ENCODE measurements around the gene RBFOX1.
"Not testable (repeated sequence)": the region's sequence is repeated elsewhere in the genome, so short reads cannot be mapped to it uniquely, and the experiment has no call there.

RBFOX1 gene

DNA sequence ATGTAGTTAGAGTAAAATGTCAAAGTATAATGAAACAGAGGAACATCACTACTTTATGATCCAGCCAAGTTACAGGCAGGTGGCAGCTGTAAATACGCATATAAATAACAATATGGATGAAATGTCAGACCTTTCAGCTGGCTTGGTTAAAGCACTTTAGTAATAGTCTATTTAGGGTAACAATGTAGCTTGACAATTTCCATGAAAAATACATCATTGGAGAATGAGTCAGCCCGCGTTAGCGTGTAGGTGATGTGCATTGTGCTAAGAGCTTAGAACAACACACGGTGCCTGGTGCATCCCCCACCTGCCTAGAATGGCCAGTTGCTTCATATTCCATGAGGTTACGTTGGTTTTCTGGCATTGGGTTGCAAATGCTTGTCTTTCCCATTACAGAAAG, 119.4 kb downstream of the RBFOX1 start:
- DNase-seq (ENCODE audit: low spot score) = no peak
- no peak for FAIRE-seq

DNA sequence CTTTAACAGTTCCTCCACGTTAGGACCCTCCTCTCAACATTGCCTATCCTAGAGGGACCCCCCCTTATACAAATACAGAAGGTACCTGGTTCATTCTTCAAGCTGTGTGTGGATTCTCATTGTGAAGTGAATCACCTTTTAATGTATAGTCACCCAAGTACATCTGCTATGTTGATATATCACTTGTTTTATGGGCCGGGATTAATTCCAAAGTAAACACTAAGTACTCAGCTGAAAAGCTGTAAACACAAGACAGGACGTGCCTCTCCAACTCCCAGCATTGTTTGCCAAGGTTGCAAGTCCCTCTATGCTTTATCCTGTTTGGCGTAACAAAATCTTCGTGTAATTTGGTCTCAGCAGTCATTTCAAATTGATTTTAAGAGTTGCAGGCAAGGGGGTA, 123.6 kb downstream of the RBFOX1 start:
- FAIRE-seq (no peak), DNase-seq (ENCODE audit: low spot score) (no peak)

DNA sequence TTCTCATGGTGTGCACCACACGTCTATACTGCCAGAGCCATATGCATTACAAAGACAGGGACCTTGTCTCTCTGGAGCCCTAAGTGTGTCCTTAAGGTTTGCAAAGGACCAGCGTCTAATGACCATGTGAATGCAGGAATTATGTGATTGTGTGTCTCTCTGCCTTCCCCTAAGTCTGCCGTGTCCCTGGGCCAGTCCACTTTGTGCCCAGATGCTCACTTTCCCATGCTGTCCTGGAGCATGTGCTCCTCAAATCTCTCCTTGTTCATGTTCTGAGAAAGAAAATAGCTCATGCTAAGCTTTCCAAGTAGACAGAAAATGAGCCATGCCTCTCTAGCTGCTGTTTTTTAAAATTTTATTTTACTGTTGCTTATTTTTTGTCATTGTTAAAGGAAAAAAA, 125.5 kb downstream of the RBFOX1 start:
- DNase-seq (ENCODE audit: low spot score) = no peak
- no peak for FAIRE-seq

DNA sequence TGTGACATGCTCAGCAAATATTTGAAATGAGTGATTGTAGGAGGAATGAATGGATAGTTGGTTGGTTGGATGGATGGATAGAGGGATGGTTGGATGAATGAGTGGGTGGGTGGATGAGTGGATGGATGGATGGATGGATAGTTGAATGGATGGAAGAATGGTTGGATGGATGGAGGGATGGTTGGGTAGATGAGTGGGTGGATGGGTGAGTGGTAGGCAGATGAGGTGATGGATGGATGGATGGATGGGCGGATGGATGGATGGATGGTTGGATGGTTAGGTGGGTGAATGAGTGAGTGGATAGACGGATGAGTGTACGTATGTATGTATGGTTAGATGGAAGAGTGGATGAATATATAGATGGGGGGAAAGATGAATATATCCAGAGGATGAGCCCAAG, 137.7 kb downstream of the RBFOX1 start:
- FAIRE-seq (peak; percentile 68), DNase-seq (ENCODE audit: low spot score) (no peak)

DNA sequence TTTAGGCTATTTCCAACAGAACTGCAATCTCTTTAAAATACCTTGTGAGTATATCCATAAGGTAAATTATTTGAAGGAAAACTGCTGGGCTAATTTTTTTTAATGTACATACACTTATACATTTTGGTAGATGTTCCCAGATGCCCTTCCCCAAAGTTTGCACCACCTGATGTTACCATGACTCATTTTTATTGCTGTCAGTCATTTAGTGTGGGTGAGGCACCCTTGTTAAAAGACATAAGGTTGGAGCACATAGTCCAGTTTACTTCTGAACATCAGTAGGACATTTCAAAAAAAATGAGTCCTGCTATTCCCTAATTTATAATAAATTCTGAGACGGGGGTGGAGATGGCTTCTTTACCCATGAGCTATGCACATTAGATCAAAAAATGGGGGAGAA, 138.6 kb downstream of the RBFOX1 start:
- DNase-seq (ENCODE audit: low spot score) (no peak), FAIRE-seq (no peak)

DNA sequence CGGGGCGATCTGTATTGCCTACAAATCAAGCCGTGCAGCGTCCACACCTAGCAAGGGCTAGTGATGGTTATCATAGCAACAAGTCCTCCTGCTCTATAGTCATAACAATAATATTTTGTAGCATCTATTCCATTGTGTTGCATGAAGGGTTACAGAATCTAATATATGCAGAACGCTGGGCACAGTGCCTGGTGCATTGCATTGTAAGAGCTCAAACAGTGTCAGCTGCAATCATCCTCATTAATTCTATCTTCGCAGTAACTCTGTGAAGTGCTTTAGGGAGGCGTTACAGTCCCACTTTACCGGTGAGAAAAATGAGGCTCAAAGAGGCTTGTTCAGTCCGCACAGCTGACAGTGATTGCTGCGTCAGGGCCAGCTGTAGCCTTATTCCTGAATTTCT, 149.4 kb downstream of the RBFOX1 start:
- no peak for DNase-seq (ENCODE audit: low spot score)
- no peak for FAIRE-seq

DNA sequence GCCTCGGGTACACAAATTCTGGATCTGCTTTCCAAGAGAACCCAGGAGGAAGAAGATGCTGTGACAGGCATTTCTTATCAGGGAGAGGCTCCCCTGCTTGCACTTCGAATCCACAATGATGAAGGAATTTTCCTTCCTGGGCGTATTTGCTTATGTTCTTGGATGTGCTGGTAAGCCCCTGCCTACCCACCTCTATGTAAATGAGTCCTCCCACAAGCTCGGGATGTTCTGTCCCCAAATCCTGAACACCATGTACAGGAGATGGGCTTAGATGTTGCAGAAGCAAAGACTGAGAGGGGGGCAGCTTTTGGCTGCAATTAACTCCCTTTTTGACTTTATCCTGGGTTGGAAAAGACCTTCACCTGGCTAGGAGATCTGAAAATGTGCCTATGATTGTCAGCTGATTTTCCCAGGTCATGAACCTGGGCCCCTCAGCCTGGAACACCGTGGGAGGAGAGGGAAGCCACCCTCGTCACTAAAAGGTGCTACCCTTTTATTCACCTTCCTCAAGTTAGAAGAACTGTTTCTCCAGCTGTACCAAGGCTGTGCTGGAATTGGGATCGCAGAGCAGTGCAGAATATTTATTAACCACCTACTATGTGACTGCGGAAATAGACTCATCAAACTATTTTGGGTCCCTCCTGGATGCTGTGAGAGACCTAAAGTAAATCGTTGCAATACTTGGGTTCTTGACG, 150.1 kb downstream of the RBFOX1 start:
- no peak for FAIRE-seq

DNA sequence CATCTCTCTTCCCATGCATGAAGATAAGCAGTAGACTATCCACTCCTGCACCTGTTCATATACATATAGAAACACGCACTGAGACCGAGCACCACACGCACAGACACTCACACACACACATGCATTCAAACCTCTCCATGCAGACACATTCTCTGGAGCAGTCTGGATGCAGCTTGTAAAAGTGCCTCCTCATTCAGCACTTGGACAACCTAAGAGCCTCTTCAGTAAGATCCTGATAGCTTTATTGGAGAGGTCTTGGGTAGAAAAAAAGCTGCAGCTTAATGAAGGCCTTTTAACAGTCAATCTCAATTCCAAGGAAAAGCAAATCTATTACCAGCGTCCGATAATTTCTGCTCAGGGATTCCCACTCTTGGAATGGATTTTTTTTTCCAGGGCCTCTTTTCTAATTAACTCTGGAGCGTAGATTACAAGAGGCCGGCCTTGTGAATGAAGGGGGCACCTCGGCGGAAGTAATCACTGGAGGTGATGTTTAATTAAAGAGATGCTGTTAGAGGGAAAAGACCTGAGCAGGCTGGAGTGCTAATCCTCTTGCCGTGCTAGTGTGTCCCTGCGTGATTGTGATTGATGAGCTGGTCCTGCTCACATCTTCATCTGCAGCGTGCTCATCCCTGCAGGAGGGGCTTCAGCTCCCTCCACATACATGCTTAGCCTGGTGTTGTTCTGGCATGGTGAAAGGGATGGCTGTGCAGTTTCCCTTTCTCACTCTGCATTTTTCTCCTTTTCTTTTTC, 155.1 kb downstream of the RBFOX1 start:
- DNase-seq (ENCODE audit: low spot score) (no peak), FAIRE-seq (no peak)

More for the DNA sequence above, 150.1 kb downstream of the RBFOX1 start:
- no peak for DNase-seq (ENCODE audit: low spot score)

DNA sequence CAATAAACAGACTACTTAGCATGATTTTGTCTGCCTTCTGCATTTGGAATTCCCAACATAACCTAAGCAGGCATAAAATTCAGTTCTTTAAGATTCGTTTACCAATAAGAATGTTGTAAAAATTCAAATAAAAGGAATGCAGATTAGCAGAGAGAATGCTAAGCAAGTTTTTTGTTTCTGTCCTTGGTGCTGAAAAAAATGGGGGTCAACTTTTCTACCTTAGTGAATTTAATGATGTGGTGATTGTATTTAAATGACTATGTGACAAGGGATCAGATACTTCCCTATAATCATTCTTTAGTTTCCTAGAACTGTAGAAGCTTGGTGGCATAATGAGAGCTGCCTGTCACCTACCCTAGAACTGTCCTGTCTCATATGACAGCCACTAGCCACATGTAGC, 159.5 kb downstream of the RBFOX1 start:
- FAIRE-seq (no peak), DNase-seq (ENCODE audit: low spot score) (no peak)

DNA sequence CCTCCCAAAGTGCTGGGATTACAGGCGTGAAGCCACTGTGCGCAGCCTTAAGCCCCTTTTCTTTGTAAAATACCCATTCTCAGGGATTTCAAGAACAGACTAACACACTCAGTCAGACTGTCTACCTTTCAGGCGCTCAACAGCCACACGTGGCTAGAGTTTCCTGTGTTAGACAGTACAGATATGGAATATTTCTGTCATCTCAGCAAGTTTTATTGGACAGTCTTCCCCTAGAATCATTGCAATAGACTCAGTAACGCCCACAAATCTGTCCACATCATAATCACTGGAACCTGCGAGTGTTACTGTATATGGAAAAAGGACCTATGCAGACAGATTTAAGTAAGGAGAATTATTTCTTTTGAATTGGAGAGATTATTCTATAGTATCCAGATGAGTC, 160.5 kb downstream of the RBFOX1 start:
- DNase-seq (ENCODE audit: low spot score) (no peak), FAIRE-seq (no peak)

DNA sequence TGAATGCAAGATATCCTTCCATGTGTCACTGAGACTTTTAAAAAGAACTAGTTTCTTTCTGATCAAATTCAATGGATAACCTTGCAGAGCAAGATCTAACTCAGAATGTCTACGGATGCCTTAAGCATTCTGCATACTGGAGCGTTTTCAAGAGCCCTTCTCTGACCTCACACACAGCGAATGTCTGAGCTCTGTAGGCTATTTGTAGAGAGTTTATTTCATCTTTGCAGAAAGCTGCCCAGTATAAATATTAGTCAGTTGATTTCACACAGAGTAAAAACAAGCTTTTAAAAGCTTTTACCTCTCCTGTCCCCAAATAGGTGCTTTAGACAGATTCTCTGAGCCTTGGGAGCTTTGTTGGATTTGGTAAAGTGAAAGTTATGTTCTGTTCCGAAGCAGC, 165.0 kb downstream of the RBFOX1 start:
- no peak for FAIRE-seq
- DNase-seq (ENCODE audit: low spot score) = no peak

DNA sequence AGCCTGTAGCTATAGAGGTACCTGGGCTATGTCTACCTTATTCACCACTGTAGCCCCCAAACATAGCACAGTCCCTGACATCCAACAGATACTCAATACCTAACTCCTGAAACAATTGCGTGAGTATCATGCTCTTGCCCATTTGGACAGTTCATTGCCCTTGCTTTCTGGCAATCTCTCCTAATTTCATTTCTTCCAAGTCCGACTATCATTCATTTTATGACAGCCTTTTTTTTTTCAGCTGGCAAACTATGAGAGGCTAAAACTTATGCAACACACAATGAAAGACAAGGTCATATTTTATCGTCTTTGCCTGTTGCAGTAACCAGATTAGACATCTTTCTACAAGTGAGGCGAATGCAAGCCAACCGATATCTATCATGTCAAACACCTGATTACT, 169.2 kb downstream of the RBFOX1 start:
- FAIRE-seq (no peak), DNase-seq (ENCODE audit: low spot score) (no peak)

DNA sequence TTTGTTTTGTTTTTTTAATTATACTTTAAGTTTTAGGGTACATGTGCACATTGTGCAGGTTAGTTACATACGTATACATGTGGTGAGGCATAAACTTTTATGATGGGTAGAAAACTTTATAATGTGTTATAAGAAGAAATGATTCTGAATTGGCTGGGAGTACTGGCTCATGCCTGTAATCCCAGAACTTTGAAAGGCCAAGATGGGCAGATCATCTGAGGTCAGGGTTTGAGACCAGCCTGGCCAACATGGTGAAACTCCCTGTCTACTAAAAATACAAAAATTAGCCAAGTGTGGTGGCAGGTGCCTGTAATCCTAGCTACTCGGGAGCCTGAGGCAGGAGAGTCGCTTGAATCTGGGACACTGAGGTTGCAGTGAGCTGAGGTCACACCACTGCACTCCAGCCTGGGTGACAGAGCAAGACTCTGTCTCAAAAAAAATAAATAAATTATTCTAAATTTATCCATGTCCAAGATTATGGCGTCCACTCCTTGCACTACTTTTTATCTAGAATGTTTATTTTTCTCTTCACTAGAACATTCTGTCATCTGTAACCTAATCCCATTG, 170.0 kb downstream of the RBFOX1 start:
- not testable (repeated sequence) for DNase-seq (ENCODE audit: low spot score); FAIRE-seq

DNA sequence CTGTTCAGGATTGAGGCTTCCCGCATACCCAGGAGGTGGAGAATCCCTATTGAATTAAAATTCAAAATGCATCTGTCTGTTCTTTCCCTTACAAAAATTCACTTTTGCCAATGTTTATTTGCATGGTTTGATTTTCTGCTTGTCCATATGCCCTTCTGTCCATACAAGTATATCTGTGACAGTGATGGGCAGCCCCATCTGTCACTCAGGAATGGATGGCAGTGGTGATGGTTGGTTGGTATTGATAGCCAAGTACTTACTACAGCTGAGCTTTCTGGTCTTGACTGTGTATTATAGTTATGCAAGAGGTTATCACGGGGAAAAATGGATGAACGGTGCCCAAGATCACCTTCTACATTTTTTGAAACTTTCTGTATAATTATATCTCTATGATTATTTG, 171.0 kb downstream of the RBFOX1 start:
- FAIRE-seq (no peak), DNase-seq (ENCODE audit: low spot score) (no peak)

DNA sequence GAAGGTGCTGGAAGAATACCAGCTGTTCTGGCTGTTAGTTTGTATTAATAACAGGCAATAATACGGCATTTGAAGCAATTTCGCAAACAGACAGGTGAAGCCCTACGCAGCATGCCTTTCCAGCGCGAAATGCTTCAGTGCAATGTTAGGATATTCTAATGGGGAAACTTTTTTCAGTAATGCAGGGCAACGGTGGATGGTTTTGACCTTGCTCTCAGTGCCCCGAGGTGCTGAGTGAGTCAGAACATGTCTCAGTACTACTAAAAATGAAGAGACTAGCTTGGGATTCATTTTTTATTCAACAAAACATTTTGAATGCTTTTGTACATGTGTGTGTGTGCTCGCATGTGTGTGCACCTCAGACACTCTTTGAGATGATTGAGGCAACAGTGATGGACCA, 172.2 kb downstream of the RBFOX1 start:
- FAIRE-seq = no peak
- DNase-seq (ENCODE audit: low spot score) = no peak

DNA sequence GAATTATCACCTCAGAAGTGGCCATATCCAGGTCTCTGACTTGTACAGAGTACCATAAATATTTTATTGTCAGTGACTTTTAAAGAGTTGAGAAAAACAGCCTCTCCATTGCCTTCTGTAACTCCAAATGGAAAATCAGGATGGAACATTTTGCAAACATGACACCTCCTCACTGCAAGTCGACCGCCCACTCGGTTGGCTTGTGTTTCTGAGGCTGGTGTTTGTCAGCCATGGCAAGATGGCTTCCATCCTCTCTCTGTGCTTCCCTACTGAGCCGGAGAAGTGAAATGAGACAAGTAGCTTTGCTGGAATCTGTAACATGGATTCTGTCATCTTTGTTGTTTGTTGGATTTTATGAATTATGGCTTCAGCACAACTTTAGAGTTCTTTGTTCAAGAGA, 172.8 kb downstream of the RBFOX1 start:
- DNase-seq (ENCODE audit: low spot score) (no peak), FAIRE-seq (no peak)

DNA sequence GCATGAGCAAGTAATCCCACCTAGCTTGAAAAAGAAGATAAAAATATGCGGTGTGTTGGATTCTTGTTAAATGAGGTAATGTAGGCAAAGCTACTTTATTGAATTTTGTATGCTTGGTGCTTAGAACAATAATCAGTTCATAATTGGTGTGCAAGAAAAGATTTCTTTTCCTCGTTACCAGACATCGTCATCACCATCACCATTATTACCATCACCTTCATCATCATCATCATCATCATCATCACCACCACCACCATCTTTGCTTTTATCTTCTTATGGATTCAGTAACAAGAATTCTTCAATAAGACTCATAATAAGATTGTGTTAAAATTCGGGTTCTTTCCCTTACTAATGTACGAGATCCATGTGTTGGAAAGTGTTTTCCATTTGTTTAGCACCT, 173.7 kb downstream of the RBFOX1 start:
- FAIRE-seq = no peak
- DNase-seq (ENCODE audit: low spot score) = no peak

DNA sequence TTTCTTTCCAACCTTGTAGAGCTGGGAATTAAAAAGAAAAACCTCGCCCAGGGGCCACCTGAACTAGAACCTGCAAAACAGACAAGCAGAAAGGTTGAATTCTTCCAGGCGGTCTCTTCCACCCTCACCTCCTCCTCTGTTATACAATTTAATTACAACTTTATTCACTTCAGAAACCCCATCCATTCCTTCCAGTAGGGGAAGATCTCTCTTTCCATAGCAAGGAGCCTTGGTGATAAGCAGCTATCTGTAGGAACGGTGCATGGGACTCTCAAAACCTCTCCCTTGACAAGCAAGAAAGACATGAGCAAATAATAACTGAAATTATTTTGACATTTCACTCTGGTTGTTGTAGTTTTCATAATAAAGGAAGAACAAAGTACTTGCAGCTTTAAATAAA, 176.0 kb downstream of the RBFOX1 start:
- no peak for FAIRE-seq
- DNase-seq (ENCODE audit: low spot score) = no peak

DNA sequence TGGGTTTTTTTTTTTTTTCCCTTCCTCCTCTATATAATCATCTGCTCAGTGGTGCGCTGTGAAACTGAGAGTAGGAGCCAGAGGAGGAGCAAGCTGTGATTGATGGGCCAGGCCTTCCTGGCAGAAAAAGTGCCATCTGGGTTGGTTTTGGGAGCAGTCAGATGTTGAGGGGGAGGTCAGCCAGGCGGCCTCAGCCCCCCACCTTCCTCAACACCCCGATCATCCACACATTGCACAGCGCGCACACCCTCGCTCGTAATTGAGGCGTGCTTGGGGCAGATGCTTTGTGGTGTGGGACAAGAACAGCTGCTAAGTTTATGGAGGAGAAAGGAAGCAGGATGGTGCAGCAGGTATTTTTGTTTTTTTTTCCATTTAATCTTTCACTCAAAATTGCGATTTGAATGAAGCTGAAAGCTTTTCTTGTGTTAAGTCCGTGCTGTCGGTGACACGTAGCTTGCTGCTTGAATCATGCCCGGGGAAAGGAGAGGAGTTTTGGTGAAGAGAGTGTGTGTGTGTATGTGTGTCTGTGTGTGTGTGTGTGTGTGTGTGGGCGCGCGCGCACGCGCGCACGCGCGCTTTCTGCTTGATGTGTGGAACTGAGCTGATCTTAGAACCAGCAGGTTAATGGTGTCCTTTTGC, 177.4 kb downstream of the RBFOX1 start:
- FAIRE-seq (no peak), DNase-seq (ENCODE audit: low spot score) (peak; percentile 14)

DNA sequence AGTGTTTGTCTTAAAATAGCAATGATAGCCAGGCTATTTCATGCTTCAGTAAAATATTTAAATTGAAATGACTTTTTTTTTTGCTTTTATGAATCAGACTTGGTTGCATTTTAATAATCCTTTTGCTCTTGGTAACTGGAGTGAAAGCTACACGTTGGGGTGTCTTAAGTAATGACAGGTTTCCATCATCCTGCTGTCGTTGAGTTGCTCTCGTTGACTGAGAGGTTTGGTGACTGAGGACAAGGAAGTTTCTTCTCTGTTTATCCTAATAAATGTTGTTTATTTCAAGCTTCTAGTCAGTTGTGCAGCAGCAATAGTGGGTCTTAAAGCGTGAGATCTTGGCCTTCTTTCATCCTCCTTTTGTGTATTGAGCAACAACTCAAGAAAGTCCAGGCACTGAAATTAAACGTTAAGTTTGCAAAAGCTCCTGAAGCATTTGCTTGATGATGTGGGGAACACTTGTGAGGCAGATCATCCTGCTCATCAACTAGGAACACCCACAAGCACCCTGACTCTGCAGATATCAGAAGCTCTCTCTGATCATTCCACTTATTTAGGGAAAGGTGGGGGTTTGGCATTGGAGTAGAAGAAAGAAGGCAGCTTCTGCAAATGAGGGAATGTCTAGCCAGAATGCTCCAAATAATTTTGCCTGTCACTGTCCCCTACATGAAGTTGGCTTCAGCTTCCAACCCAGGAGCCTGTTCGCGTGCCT, 179.1 kb downstream of the RBFOX1 start:
- no peak for DNase-seq (ENCODE audit: low spot score)
- no peak for FAIRE-seq

DNA sequence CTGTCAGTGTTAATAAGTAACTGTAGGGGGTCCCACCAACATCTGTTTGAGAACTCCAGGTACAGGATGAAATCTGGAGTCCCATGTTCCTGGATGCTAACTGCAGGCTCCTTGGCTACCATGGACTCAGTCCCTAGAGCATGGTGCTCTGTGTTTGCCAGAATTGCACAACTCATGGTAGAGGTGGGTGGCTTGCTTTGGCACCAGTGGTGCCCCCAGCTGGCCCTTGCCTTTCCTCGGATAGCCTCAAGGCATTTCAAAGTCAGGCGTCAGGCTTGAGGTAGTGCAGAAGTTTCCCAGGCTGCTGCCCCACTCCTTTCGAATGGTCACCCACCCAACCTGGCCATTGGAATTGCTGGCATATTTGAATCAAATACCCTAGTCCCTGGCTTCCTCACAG, 179.9 kb downstream of the RBFOX1 start:
- no peak for FAIRE-seq

DNA sequence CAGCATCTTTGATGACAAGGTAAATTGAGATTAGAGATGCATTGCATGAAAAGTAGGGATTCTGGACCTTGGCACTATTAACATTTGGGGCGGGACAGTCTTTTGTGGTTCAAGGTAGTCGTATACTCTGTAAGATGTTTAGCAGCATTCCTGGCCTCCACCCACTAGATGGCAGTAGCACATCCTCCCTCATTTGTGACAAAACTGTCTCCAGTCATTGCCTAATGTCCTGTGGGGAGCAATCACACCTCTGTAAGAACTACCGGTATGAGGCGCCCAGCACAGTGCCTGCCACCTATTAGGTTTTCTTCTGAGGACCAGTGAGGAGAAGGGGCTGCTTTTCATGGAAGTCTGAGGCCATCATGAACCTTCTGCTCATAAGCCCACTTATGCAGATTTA, 180.8 kb downstream of the RBFOX1 start:
- FAIRE-seq = peak; percentile 13

More for the DNA sequence above, 179.9 kb downstream of the RBFOX1 start:
- no peak for DNase-seq (ENCODE audit: low spot score)

More for the DNA sequence above, 180.8 kb downstream of the RBFOX1 start:
- peak; percentile 12 for DNase-seq (ENCODE audit: low spot score)

Measured in urothelium cell line (cell line).